Adrenal gland (tissue), 5 donors: ENCODE measurements around the gene PSMG4.

Experiments used
- CTCF ChIP-seq, 6 experiments: fragments of 450-650 bp in 4 of 6; fragments of 200-600 bp in 2 of 6; sonication (generic) in 1 of 6; IDR thresholded peaks; 1 replicate in 5 of 6; 2 replicates in 1 of 6; pipeline versions ENCODE4 v1.5.1 to v1.8.0; 2016 to 2021; ENCODE audit warnings: antibody characterized with exemption in 6 of 6, mild to moderate bottlenecking in 2 of 6, moderate library complexity in 1 of 6
- POLR2A ChIP-seq, 2 donors: fragments of 450-650 bp; IDR thresholded peaks; one replicate each; pipeline ENCODE4 v1.6.1; 2017; ENCODE audit warnings: antibody characterized with exemption in 2 of 2, mild to moderate bottlenecking in 2 of 2, moderate library complexity in 1 of 2
- donor health status: DM: no; HTN: no; CAD: no.

DNA sequence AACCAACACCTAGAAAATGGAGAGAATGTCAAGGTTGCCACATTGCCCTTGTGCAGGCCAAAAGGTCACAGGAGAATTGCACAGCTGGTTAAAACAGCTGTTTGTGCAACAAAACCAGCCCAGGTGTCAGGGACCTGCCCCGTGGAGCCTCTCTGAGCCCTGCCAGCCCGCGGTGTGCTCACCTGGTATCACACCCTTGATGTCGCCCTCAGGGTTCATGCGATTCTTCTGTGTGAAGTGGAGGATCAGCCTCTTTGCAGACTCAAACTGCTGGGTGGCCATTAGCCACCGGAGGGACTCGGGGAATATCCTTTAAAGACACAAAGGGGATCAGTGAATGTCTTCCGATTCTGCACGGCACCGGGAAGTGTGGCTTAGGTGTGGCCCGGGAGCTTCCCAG, 39.2 kb downstream of the PSMG4 start:
- TF ChIP-seq CTCF (IDR thresholded peaks at IDR 0.05): no peak
- no peak for TF ChIP-seq POLR2A (IDR thresholded peaks at IDR 0.05)
